Measurements from ENCODE around the gene RASAL1.
A peak's percentile ranks its signal among the peaks of the same experiment; 100 is the strongest.
"Not testable (repeated sequence)": the region's sequence is repeated elsewhere in the genome, so short reads cannot be mapped to it uniquely, and the experiment has no call there.

RASAL1 gene

DNA sequence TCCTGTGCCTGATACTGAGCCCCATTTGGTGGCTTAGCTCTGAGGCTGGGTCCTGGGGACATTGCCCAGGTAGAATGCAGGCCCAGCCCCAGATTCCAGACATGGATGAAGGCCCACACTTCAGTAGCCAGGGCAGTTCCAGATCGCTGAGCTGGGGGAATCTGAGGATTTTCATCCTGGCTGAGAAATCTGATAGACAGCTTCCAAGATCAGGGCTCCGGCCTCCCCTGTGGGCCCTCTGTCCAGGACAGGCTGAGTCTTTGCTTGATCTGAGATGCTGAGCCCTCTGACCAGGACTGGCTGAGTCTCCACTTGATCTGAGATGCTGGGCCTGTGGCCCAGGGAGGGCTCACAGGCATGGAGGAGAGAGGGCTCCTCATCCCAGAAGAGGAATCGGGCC is 3.3 kb upstream of the RASAL1 start:
- DNase-seq (ENCODE audit: low spot score), result no peak

DNA sequence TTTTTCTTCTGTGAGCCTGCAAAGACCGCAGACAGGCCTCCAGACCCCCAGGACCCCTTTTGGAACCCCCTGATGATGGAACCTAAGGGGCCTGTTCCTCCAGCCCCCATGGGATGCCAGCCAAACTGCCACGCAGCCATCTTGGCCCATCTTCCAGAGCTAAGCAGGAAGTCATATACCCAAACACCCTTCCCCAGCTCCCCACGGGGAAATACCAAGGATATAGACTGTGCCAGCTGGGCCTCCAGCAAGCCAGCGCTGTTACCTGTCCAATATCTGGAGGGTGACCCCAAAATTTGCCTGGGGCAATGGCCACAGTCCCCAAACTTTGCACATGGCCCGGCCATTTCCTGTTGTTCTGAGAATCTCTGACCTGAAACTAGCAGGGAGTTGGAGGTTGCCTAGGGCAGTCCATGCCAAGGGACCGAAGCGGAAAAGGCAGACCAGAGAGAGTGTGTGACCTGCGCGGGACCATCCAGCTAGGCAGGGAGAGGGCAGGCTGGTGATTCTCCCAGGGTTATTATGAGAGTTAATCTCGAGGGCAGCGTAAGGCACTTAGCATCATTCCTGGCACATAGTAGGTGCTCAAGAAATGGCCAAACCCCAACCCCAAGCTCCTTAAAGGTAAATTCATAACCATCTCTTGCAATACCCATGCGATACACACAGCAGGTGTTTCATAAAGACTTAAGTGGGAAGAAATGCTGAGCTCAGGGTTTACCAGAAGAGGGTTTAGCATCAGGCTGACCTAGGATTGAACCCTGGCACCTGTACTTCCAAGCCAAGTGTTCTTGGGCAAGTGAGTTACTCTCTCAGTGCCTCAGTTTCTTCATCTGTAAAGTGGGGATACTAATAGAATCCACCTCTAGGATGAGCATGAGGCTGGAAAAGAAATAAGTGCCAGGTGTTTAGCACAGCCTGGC is 2.6 kb upstream of the RASAL1 start:
- no peak for DNase-seq (ENCODE audit: low spot score)

DNA sequence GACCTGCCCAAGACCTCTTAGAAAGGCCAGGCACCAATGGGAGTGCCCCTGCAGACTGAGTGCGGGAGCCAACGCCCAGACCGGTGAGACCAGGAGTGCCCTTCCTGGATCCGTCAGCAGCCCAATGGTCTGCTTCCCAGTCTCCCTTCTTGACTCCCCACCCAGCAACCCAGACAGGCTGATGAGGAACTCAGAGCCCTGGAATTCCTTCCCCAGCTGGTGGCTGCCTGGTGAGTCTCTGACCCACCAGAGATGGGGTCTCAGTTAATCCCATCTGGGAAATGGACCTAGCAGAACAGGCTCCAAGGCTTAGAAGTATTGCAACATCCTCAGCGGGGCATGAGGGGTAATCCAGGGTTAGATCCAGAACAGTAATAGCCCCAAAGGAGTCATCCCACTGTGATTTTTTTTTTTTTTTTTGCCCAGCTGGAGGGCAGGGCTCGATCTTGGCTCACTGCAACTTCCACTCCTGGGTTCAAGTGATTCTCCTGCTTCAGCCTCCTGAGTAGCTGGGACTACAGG is 1.5 kb upstream of the RASAL1 start:
- DNase-seq (ENCODE audit: low spot score), result no peak

DNA sequence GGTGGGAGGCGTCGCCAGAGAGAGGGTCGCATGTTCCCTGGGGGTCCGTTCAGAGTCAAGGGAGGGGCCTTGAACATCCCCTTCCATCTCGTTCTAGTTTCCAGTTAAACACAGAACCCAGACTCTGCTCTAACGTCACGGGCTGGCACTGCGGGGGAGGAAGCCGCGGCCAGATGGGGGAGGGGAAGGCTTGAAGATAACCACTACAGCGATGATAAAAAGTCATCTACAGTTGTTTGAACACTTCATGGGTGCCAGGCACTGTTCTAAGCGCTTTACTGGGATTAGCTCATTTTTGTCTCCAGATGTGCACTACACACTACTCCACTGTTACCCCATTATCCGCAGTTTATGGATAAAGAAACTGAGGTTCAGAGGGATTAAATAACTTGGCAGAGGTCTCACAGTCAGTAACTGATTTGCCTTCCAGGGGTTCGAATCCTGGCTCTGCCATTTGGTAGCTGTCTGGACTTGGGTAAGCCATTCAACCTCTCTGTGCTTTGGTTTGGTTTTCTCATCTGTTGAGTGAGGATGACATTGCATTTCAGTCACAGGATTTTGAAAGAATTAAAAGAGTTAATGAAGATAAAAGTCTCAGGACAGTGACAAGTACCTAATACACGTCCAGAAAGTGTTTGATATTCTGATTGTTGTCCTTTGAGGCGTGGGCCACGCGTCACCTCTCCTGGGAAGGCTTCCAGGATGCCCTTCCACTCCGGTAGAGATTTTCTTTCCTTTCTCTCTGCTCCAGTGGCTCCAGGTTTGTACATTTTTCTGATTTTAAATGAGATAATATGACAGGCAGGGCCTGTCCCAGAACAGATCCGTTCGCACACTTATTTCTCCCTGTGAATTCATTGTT is 798 bp upstream of the RASAL1 start:
- DNase-seq (ENCODE audit: low spot score), result no peak

DNA sequence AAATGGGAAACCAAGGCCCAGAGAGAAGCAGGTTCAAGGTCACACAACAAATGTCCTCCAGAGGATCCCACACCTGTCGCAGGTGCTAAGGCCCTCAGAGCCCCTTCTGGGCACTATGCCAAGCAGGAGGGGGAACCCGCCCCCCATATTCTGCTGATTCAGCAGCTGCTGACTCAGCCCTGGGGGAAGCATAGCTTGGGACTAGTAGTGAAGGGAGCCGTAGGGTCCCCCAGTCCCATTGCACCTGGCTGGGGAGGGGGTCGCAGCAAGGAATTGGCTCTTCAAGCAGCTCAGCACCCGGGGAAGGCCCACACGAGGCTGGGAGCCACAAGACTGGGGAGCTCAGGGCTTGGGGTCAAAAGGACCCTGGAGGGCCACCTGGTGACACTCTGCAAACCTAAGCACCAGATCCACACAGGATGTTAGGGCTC is 1.0 kb downstream of the RASAL1 start:
- no peak for DNase-seq (ENCODE audit: low spot score)

DNA sequence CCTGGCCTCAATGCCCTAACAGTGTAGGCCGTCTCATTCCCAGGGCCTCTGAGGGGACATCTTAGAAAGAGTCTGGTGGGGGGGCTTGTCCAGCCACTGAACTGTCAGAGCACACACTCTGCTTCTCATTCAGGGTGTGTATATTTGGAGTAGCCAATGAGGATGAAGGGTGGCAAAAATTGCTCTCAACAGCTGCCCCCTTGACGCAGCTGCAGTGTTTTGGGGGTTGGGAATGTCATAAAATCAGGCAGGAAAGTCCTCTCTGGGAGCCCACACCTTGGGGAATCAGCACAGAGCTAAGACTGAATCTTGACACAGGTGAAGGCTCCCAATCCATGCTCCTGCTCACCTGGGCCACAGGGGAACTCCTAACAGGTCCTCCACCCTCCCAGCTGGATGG is 1.5 kb downstream of the RASAL1 start:
- DNase-seq (ENCODE audit: low spot score), result no peak

DNA sequence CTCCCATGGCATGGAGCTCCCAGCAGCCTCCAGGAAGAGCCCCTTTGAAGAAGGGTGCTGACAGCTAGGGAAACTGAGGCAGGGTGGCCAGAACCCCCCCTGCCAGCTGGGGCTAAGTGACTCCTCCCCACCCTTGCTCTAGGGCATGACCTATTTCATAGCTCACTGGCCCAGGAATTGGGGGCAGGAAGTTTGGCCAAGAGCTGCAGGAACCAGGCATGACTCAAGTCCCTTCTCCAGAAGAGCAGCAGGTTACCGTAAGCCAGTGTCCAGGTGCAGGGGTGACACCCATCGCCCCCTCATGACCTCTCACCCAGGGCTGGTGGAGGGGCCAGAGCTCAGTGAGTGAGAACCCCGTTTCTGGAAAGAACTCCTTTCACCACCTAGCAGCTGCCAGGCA is 1.9 kb downstream of the RASAL1 start:
- no peak for DNase-seq (ENCODE audit: low spot score)

DNA sequence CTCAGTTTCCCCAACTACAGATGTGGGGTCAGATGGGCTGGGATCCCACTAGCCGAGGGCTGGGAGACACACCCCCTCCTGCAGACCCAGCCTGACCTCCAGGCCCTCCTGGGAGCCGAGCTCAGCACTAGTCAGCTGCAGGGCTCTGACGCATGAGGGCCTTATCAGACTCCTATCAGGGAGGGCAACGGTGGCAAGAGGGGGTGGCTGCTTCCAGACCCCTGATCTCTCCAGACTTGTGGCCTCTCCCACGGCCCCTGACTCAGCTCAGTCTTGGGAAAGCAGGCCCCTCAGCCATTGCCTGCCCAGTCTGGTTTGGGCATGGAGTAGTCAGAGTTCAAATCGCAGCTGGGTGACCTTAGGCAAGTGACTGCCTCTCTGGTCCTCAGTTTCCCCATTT is 2.5 kb downstream of the RASAL1 start:
- DNase-seq (ENCODE audit: low spot score), result no peak

DNA sequence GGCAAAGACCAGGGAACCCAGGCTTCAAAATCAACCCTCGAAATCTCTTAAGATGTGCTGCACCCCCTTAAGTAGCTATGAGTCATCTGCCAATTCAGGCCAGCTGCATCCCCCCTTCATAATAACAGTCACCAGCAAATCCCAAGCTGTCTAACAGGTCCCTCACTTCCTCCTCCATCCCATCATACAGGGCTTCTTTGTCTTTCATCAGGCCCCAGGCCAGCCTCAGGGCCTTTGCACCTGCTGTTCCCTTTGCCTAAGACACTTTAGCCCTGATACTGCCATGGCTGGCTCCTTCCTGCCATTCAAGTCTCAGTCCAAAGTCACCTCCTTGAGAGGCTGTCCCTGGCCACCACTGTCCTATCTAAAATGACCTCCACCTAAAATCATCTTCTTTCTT is 4.0 kb downstream of the RASAL1 start:
- DNase-seq (ENCODE audit: low spot score), result no peak

DNA sequence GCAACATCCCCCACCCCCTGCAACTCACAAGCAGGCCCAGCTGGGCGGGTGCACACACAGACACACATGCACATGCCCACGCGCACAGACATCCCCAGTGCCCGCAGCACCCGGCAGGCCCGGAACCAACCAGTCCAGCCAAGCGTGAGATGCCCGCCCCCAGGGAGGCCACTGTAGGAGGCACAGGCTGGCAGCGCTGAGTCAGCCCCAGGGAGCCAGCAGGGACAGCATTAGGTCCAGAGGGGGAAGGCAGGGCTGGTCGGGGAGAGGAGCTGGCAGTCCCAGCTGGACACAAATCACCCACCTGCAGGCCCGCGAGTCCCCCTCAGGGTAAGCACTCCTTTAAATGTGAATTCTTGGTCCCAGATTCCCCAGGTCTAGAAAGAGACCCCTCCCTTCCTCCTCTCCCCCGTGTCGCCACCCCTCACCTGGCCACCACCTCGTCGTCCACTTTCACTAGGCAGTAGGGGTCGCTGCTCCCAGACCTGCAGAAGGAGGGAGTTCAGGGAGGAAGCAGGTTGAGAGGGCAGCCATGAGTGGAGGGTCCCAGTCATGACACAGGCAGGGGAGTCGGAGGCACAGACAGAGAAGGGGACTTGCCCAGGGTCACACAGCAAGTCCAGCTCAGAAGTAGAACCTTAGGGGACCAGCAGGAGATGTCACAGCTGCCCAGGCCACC is 5.0 kb downstream of the RASAL1 start:
- peak; percentile 82 for DNase-seq (ENCODE audit: low spot score)

DNA sequence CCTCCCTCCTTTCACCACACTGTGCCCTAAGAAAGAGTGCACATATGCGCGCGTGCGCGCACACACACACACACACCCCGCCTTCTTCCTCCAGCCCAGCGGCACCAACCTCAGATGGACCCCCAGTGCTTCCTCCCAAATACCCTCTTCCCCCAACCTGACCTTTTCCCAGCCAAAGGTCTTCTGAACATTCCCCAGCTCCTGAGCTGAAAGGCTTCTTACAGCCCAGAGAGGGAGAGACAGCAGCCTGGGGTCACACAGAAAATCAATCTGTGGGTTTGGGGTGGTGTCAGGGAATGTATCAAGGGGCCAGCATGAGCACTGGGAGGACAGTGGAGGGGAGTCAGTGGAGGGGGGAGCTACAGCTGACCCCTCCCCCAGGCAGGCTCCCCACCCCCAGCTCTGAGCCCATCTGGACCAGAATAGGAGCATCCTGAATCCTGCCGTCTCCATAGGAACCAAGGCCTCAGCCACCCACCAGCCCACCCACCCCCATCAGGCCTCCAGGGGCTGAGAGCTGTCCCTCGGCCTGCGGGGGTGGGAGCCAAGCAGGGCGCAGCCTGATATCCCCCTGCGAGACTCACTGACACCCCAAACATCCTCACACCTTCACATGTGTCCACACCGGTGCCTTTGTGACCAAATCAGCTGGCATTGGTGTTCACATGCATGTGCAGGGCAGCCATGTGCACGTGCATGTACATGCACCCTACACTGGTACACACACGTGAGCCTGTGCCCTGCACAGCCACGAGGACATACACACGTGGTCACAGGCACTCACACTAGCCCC is 5.7 kb downstream of the RASAL1 start:
- DNase-seq (ENCODE audit: low spot score), result no peak

DNA sequence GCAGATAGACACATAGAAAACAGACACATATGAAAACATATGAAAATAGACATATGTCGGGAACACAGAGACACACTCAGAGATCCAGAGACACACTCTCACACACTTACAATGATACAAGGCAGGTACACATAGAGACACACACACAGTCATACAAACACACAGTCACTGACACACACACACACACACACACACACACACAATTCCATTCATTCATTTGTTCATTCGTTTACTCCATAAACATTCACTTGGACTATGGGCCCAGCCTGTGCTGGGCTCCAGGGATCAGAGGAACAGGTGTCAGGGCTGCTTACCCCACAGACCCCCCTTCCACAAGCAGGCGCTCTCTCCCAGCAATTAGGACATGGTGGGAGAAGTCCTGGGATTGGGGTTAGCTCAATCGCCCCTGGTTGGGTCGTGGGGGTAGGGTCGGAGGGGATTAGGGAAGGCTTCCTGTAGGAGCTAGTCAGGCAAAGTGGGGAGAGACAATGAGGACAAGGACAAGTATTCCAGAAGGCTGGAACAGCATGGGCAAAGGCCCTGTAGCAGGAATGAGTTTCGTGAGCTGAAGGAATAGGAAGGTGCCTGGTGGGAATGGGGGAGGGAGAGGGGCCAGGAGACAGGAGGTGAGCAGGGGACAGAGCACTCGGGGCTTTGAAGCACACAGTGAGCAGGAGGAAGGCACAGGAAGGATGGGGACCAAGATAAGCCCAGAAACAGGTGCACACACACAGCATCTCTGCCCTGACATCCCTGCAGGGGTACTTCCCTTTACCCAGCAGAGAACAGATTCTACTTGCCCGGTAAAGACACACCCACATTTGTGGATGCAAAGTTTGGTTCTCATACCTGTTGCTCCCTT is 6.5 kb downstream of the RASAL1 start:
- no peak for DNase-seq (ENCODE audit: low spot score)

DNA sequence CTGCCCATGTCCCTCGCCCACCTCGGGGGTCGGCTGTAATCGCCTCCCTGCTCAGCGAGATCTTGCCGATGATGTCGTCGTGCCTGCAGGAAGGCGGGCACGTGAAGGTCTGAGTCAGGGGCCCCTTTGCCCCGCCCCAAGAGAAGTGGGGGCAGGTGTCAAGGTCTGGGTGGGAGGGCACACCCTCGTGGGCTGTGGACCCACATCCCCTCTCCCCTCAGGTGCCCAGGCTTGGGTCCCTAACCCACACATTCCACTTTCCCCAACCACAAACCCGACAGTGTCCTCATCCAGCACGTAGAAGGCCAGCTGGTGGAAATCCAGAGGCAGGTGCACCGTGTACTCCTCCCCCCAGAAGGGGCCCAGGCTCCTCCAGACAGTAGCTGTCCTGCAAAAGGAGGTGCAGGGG is 7.8 kb downstream of the RASAL1 start:
- no peak for DNase-seq (ENCODE audit: low spot score)

DNA sequence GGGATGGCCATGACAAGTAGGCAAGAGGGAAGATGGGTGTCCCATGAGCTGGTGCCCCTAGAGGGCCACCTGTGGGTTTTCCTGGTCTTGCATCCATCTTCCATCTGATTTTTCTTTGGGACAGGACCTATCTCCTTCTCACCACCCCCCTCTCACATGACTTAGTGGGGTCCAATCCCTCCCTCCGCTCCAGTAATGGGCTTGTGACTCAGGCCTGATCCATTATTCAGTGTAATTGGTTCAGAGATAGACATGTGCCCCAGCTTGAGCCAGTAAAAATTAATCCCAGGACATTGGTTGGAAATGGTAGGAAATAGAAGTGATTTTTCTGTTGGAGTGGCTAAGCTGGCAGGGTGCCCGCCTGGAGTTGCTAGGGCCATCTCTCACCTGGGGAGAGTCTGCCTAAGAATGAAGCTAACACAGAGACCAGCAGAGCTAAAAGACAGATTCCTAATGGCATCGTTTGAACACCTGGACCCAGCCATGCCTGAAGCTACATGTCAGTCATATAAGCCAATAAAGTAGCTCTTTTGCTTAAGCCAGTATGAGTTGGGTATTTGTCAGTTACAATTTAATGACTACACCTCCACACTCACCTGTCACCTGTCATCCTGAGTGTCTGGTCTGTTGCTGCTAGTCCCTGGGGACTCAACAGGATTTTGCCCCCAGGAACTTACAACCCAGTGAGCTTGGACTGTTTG is 14.7 kb downstream of the RASAL1 start:
- DNase-seq (ENCODE audit: low spot score), result no peak

DNA sequence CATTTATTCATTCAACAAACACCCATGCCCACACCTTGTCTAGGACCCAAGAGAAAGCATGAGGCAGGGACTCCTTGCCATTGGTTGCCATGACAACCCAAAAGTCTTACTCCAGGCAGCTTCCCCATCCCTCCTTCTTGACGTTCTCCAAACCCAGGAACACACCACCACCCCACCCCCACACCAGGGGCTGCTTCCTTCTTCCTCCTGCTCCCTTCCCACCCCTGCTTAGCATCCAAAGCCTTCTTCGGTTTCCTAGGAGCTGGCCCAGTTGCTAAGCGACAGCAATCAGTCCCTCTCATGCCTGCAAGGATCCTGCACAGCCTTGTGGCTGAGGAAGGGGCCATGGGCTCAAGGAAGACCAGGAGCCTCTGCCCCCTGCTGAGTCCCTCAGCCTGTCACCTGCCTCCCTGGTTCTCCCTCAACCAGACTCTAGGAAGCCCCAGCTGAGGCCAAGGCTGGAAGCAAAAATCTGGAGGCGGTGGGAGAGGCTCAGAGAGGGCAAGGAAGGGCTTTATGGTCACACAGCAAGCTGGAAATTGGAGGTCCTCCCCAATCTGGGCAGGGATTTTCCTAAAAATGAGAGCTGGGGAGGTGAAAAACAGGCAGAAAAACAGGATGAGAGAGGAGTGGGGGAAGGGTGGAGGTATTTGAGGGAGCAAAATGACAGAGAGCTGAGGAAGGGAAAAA is 15.4 kb downstream of the RASAL1 start:
- DNase-seq (ENCODE audit: low spot score), result no peak

DNA sequence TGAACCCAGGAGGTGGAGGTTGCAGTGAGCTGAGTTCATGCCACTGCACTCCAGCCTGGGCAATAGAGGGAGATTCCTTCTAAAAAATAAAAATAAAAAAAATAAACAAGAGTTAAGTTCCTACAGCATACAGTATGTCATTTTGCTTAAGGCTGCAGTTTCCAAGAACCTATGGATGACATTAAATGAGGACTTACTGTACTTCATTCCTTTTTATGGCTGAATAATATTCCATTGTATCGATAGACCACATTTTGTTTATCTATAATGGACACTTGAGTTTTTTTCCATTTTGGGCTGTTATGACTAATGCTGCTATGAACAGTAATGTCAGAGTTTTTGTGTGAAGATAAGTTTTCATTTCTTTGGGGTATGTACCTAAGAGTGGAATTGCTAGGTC is 17.4 kb downstream of the RASAL1 start:
- no peak for DNase-seq (ENCODE audit: low spot score)

DNA sequence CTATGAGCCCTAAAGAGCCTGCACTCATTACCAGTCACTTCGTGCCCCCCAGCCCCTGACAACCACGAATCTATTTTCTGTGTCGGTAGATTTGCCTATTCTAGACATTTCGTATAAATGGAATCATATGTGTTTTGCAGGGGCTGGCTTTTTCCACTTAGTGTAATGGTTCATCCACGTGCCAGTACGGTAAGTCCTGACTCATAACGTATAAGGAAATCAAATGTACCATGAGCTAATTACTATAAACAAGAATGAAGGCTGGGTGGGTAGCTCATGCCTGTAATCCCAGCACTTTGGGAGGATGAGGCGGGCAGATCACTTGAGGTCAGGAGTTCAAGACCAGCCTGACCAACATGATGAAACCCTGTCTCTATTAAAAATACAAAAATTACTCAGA is 17.9 kb downstream of the RASAL1 start:
- DNase-seq (ENCODE audit: low spot score), result not testable (repeated sequence)

DNA sequence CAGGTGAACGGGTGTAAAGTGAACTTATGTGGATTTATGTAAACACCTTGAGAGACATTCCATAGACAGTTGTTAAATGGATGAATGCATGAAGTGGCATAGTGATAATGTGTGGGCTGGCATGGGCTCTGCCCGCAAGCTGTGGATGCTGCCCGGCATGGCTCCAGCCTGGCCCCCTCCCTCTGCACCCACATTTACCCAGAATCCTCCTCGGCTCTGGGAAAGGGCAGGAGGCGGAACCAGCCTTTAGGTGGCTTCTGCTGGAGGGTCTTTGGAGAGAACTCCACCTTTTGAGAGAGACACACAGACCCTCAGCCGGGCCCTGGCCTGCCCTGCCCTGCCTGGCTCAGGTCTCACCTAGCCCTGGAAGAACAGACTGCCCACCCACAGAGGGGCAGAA is 18.7 kb downstream of the RASAL1 start:
- DNase-seq (ENCODE audit: low spot score), result no peak

DNA sequence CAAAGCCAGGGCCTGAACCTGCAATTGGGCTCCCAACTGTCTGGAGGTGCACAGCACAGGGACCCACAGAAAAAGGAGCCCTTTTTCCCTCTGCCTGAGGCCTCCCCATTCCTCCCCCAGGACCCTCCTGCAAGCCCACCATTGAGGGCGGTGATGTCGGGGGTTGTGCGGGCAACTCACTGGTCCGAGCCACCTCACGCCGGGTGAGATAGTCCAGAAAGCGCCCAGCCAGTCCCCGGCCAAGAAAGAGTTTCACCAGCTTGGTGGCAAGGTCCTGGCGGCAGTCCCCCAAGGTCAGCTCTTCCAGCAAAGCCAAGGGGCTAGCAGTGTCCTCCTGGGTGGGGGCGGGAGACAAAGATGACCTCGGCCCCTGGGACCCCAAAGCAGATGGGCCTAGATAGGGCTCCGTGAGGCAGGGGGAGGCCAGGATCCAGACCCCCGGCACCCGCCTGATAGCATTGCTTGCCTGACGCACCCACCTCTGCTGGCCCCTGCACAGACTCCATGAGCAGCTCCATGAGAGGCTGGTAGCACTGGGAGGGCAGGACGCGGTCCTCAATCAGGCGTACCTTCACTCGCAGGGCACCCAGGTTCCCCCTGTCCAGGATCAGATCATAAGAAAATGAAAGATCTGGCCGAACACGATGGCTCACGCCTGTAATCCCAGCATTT is 20.0 kb downstream of the RASAL1 start:
- DNase-seq (ENCODE audit: low spot score), result no peak
